ENCODE data around the gene RGS3. TPM values are rescaled to one million over a fixed set of nuclear protein-coding genes. Genes with fewer than 3 reads are reported as not detected.

The RGS3 gene
- total RNA-seq, 1 experiment from 2014 or later, result 39.4 TPM

- POLR2A ChIA-PET, result no interaction called here
- RAD21 ChIA-PET (ENCODE audit: low non-redundant PET in 1 of 2, low total read pairs in 2 of 2, uncharacterized antibody in 2 of 2, unreplicated experiment in 2 of 2), result no interaction called here
- peak overlapping the region; percentile 18; the same call in 1 of the 2 replicates for H3K4me2 ChIP-seq (ENCODE audit: low read length)
- no peak overlapping the region for H2AFZ ChIP-seq (ENCODE audit: low read depth, low read length, poor library complexity, severe bottlenecking)
- H3K79me2 ChIP-seq (ENCODE audit: insufficient read depth, low read length), result no peaks in the 10 kb centered on the region
- H4K20me1 ChIP-seq (ENCODE audit: insufficient read depth), result no peaks in the 10 kb centered on the region
- DNase-seq (ENCODE audit: low read depth, low spot score), result no peak
- no peaks in the 10 kb centered on the region for H3K9me2 ChIP-seq (ENCODE audit: insufficient read depth)
- H3K27me3 ChIP-seq (ENCODE audit: insufficient read depth, low read length), result no peaks in the 10 kb centered on the region
- H3K4me3 ChIP-seq (replicated peaks in 1 of 2; ENCODE audit: low read depth in 1 of 2, low read length in 2 of 2), result no peak overlapping the region
- H3K9ac ChIP-seq (ENCODE audit: low read length), result no peak overlapping the region
- CTCF ChIA-PET, result no interaction called here
- peaks cover 2 to 19% of the 10 kb centered on the region in 2 experiments; a peak in 2 of 4 replicates for H3K36me3 ChIP-seq (ENCODE audit: control insufficient read depth in 1 of 2, insufficient read depth in 2 of 2, low read length in 2 of 2)
- BruUV-seq (replicated peaks), result no TSS peak
- H3K9me3 ChIP-seq (ENCODE audit: control insufficient read depth in 1 of 2, insufficient read depth in 1 of 2, low read depth in 1 of 2, low read length in 2 of 2), result no peaks in the 10 kb centered on the region
- H3K27ac ChIP-seq (ENCODE audit: low read depth, low read length), result no peak overlapping the region
- intact Hi-C loops (cut with micrococcal nuclease), result no loop called here
- no peak for TF ChIP-seq ZFX (IDR thresholded peaks at IDR 0.05)
- TF ChIP-seq ATF3 (IDR thresholded peaks at IDR 0.05), result no peak
- TF ChIP-seq FOSL1 (IDR thresholded peaks at IDR 0.05; ENCODE audit: low read depth), result no peak
- no peak for TF ChIP-seq JUND (IDR thresholded peaks at IDR 0.05)
- TF ChIP-seq ELF1 (IDR thresholded peaks at IDR 0.05; ENCODE audit: borderline replicate concordance, low read depth), result no peak
- no peak for TF ChIP-seq CBX3 (IDR thresholded peaks at IDR 0.05; ENCODE audit: low read depth)
- TF ChIP-seq POLR2A (IDR thresholded peaks at IDR 0.05; ENCODE audit: borderline replicate concordance, extremely low read depth, insufficient read depth, insufficient read length), result no peak
- no peak for TF ChIP-seq CEBPB (IDR thresholded peaks at IDR 0.05; ENCODE audit: low read depth)
- TF ChIP-seq SIN3A (IDR thresholded peaks at IDR 0.05; ENCODE audit: low read depth), result no peak
- TF ChIP-seq REST (IDR thresholded peaks at IDR 0.05; ENCODE audit: low read depth), result no peak
- TF ChIP-seq POLR2AphosphoS5 (IDR thresholded peaks at IDR 0.05; ENCODE audit: low read depth, low read length), result no peak
- TF ChIP-seq, protein P1, sequence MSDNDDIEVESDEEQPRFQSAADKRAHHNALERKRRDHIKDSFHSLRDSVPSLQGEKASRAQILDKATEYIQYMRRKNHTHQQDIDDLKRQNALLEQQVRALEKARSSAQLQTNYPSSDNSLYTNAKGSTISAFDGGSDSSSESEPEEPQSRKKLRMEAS (IDR thresholded peaks at IDR 0.05), result no peak
- no peak for TF ChIP-seq EZH2 (IDR thresholded peaks at IDR 0.05)
- H3K4me1 ChIP-seq (ENCODE audit: control insufficient read depth in 1 of 2, insufficient read depth in 2 of 2, low read length in 2 of 2), result peaks cover 2 to 10% of the 10 kb centered on the region in 2 experiments; a peak in 2 of 4 replicates
- no peak for ATAC-seq
These were observed 76.9 kb downstream of the RGS3 start for GRCh38 chr9:113540466-113540865.
